ENCODE data around the gene SYT8.

The SYT8 gene

DNA sequence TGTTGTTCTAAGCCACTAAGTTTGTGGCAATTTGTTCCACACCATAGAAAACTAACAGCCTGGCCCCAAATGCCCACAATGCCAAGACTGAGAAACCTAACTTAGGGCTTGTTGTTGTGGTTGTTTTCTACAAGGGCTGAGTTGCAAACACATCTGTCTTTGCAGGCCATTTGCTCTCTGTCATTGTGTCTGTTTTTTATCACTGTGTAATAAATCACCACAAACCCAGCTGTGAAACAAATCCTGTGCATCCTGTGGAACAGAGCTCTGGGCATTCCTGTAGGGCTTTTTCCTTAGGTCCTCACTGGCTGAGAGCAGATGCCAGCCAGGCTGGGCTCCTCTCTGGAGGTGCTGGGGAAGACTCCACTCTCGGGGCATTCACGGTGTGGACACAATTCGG is 15.7 kb upstream of the SYT8 start:
- DNase-seq, result no peak

DNA sequence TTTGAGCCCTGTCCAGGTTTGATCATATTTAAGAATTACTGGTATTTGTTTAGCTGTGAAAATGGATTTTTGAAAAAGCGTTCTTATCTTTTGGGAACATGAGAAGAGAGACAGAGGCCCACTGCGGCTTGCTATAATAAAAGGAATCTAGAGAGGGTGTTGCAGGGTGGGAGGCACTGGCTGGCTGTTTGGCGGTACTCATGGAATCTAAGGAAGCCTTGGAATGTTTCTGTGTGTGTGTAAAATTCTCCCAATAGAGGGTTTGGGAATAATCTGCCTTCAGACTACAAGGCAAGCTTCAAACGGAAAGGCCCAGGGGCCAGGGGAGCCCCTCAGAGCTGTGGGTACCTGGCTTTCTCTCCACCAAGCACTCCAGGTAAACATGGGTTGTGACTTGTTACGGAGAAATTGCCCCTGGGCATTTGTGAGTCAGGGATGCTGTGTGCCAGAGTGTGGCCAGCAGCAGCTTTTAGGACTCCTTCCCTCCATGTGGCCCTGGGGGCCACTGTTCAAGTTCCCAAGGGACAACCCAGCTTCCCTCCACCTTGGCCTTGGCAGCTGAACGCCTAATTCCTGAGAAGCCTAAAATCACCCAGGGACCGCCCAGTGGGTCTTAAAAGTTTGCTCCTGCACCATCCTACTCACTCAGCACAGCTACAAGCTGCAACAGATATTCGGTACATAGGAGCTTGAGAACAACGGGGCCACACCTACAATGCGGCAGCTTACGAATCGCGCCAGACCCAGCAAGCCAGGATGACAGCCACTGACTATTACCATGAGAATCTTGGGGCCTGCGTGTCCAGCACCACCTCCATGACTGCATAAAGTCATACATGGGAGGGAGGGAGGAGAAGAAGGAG is 14.1 kb upstream of the SYT8 start:
- DNase-seq, result no peak

DNA sequence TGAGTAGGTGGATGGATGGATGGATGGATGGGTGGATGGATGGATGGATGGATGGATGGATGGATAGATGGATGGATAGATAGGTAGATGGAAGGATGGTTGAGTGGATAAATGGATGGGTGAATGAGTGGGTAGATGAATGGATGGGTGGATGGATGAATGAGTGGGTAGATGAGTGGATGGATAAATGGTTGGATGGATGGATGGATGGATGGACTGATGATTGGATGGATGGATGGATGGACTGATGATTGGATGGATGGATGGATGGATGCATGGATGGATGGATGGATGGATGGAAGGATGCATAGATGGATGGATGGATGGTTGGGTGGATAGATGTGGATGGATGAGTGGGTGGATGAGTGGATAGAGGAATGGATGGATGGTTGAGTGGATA is 13.2 kb upstream of the SYT8 start:
- no peak for DNase-seq

GRCh38 chr11:1822648-1823375 is 12.0 kb upstream of the SYT8 start:
- no peak for DNase-seq

GRCh38 chr11:1823376-1824220 is 11.2 kb upstream of the SYT8 start:
- DNase-seq, result no peak

GRCh38 chr11:1824221-1825038 is 10.4 kb upstream of the SYT8 start:
- no peak for DNase-seq

- no peak for DNase-seq
Measured at GRCh38 chr11:1825039-1825740, 9.6 kb upstream of the SYT8 start.

DNA sequence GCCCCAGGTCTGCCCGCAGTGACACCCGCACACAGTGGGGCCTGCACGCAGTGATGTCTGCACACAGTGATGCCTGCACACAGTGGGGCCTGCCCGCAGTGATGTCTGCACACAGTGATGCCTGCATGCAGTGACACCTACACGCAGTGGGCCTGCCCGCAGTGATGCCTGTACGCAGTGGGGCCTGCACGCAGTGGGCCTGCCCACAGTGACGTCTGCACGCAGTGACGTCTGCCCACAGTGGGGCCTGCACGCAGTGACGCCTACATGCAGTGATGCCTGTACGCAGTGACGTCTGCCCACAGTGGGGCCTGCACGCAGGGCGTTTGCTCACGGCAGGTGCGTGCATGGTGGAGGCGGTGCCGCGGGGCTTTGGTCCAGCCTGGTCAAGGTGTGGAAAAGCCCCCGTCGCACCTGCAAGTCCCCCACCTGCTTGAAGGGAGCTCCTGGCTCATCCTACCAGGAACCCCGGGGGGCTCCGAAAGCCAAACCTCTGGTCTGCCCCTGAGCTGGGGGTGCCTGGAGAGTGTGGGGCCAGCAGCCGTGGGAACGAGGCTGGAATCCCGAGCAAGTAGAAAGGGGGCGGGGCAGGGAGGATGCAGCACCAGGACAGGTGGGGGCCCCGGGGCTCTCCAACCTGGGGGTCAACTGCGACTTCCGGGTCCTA is 8.9 kb upstream of the SYT8 start:
- DNase-seq, result no peak

DNA sequence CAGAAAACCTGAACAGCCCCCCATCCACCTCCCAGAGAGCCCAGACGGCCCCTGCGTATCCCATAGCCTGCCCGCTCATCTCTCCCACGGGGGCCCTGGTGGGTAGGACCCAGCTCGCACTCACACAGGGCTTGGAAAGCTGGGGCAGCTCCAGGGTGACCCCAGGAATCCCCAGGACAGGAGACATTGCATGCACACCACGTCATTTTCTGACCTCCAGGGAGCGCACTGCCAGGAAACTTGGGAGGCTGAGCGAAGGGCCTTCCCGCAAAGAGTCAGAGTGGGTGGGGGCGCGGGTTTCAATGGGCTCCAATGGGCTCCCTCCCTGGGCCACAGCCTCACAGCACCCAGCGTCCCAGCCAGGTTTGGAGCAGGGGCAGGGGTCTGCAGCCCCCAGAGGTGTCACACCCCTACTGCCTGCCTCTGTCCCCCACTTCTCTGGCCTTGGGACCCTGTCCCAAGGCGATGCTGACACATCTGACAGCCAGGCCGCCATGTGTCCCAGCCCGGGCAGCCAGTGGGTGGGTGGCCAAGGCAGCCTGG is 8.2 kb upstream of the SYT8 start:
- no peak for DNase-seq

DNA sequence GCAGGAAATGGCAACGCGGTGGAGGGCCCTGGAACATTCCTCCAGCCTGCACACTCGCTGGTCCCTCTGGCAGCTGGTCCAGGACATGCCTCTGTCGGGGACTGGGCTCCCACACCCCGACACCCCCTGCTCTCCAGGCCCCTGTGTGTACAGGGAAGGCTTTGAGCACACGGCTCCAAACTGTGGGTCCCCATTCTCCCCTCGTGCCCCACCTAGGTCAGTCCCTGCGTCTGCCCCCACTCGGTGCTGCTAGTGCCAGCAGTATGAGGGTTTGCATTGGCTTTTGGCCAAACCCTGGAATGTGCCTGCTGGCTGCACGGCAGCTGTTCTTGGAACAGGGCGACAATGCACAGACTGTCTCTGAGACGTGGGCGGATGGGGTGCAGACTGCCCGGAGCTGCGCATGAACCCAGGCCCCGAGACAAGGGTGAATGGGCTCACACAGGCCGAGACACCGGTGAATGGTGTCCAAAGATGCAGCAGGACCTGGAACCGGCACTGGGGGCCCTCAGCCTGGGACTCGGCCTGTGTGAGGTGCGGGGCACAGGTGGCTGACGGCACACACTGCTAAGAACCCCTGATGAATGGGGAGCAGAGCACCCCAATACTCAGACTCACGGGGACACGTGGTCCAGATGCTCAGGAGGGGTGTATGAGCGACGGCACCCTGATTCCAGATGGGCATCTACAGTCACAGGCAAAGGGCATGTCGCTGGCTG is 7.5 kb upstream of the SYT8 start:
- DNase-seq, result no peak

DNA sequence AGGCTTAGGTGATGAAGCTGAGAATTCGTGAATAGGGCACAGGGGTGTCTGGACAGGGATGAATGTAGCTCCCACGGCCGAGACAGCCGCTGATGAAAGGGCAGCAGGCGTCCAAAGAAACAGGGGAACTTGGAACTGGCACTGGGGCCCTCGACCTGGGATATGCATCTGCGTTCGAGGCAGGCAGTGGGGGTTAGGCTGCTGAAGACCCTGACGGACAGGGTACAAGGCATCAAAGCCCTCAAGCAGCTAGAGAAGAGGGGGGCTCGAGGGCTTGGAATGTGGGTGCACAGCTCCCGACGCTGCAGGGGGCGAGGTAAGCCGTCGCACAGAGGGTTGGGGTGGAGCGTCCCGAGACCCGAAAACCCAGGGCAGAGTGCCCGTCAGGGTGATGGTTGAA is 6.9 kb upstream of the SYT8 start:
- no peak for DNase-seq

- no peak for DNase-seq
Measured at GRCh38 chr11:1828542-1828941, 6.2 kb upstream of the SYT8 start.

GRCh38 chr11:1829039-1829820 is 5.6 kb upstream of the SYT8 start:
- DNase-seq, result no peak

DNA sequence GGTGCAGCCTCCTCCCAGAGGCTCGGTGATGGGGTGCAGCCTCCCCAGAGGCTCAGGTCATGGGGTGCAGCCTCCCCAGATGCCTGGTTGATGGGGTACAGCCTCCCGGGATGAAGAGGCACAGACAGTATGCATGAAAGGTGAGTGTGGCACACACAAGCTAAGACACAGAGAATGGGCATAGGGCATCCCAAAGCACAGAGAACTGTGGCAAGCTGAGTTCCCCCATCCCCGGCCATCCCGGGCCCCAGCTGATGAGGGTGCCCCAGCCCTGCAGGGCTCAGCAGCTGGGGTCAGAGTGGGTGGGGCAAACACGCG is 4.8 kb upstream of the SYT8 start:
- DNase-seq, result no peak

DNA sequence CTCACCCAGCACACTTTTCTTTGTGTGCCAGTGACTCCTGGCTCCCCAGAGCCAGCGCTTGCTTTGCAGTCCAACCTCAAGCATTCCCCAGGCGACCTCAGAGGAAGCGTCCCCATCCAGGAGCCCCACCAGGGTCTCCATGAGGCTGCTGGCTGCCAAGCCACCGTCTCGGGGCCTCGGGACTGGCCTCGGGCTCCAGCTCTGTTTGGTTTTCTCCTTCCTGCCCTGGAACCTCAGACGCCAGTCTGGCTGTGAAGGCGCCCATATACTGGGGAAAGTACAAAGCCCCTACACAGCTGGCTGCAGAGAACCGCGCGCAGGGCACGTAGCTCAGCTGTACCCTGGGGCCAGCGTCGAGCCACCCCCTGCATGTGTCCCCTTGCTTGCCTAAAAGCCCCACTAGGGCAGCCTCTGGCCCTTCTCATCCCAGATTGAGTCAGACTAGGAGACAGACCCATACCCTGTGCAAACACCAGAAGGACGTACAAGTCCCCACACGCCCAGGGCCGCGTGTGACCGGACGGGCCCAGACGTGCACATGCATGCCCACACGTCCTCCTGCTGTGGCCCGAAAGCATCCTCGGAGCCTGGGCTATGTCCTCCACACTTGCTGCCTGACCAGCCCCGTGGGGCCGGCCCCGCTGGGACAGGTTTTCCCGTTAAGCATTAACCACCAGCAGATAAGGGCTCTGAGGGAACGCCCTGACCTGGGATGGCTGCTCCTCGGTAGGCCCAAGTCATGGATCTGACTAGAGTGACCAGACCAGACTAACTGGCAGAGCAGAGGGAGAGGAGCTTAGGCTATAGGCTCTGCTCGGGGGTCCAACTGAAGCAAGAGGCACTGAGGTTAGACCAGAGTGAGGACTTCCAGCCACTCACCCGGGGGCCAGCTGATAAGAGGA is 4.2 kb upstream of the SYT8 start:
- DNase-seq, result no peak

DNA sequence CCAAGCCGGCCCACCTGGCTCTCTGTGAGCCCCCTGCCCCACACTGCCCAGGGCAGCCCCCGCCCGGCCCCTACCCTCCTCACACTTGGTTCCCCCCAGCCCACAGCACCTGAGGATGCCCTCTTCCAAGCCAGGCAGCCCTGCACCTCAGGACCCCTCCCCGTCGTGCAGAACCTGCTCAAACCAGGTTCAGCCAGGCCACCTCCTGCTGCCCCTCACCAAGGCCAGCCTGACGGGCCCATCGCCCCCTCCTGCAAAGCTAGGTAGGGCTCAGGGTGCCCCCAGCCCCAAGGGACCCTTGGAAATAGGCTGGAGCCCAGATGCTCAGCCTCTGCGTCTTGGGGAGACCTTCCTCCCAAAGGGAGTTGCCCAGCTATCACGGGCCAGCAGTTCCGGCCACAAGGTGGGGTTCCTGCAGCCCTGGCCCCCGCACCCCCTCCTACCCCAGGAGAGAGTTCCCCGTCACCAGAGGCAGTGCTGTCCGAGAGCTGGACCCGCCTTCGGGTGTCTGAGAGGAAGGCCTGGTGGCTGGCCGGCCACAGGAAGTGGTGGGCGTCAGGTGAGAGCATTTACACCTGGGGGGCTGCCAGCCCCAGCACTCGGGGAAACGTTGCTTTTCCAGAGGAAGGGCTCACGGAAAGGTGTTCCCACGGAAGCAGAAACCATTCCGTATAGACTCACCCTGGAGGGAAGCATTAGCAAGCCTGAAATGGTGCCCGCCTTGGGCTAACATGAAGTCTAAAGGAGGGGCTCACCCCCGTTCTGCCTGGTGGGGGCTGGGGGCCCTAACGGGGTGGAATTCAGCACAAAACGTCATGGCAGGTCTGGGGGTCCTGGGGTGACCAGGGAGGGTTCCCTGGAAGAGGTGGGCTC is 3.2 kb upstream of the SYT8 start:
- DNase-seq, result no peak

- DNase-seq, result peak; percentile 46
Measured at GRCh38 chr11:1832211-1832919, 2.4 kb upstream of the SYT8 start.

Measured in activated CD4-positive, alpha-beta T cell treated with anti-CD3 and anti-CD28 coated beads, Interleukin-2, amount 50 U/mL, for 16 hours (primary cell).